HL-60/S4 treated with retinoic acid at 250 ng/mL for 4 days and 3 days (cell line): ENCODE results near the gene CERS1.

Experiments used
- in situ Hi-C: fragments of 300-500 bp; cut with MboI; formaldehyde crosslinking; loops from 2 replicates; pipeline ENCODE4 v1.7.0; 2022; ENCODE audit warnings: low sequenced_read_pairs

CERS1 gene

GRCh38 chr19:18876865-18877264, 19.1 kb downstream of the CERS1 start:
- in situ Hi-C loops, result no loop called here

- in situ Hi-C loops, result no loop called here
These were observed 20.2 kb downstream of the CERS1 start for GRCh38 chr19:18875726-18876125.

GRCh38 chr19:18871543-18871942, 24.4 kb downstream of the CERS1 start:
- in situ Hi-C loops, result no loop called here

DNA sequence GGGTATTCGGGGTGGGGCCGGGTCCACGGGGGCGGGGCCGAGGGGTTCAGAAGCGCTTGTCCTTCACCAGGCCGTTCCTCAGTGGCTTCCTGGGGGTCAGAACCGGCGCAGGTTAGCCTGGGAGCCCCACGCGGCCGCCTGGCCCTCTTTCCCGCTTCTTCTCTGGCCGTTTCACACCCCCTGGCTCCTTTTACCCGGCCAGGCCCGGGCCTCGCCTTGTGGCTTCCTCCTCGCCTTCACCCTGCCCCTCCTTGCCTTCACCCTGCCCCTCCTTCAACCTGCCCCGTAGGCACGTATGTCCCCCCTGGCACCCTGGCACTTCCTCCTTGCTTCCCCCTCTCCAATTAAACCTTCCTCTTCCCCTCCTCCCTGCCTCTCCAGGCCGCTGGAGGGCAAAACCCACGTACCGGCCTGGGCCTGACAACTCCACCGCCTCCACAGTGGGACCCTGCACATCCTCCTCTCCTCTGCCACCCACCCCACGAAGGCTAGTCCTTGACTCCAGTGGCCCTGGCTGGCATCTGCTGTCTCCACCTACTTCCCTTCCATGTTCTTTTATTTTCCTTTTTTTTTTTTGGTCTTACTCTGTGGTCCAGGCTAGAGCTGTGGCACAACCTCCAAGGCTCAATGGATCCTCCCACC, 25.3 kb downstream of the CERS1 start:
- in situ Hi-C loops, result no loop called here

DNA sequence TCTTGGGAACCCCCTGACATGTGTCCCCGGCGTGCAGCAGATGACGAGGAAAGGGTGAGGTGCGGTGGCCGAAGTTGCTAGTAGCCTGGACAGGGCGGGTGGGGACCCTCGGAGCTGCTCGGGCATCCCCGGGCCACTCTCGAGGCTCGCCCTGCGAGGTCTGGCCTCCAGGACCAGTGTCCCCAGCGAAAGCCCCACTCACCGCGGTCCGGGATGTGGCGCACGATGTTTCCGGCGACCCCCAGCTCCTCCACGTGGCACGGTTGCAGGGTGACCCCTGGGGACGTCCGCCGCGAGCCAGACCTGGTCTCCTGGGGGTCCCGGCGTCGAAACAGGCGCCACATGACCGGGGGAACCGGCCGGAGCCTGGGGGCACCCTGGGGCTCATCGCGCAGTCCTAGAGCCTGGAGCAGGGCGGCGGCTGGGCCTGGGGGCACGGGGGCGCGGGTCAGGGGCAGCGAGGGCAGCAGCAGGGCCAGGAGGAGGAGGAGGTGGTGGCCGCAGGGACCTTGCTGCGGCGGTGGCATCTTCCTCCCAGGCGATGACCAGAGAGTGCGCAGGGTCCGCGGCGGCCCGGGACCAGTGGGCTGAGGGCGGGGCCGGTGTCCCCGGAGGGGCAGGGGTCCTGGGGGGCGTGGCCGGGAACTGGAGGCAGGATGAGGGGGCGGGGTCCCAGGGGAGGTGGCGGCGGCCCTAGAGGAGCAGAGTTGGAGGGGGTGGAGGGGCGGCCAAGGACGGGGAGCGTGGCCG, 26.0 kb downstream of the CERS1 start:
- in situ Hi-C loops, result no loop called here

DNA sequence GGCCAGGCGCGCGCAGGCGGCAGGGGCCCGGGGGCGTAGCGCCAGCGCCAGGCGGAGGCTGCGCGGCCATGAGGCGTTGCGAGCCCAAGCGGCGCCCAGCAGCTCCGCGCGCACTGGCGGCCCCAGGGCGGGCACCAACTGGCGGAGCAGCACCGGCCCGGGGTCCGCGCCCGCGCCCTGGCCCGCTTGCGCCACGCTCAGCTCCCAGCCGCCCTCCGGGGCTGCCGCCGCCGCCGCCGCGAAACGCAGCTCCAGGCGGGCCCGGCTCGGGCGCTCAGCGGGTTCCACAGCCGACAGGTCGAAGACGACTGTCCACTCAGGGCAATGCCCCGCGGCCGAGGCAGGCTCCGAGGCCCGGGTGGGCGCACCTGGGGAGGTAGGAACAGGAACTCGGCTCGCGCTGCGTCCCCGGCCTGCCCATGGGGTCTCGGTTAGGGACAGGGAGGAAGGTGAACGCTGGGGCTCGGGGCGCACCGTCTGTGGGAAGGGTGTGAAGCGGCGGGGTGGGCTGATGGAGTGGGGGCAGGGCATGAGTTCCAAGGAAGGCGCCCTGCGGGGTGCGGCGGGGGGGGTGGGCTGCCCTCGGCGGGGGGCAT, 26.8 kb downstream of the CERS1 start:
- in situ Hi-C loops, result no loop called here

- in situ Hi-C loops, result no loop called here
These were observed 27.5 kb downstream of the CERS1 start for GRCh38 chr19:18868380-18869022.

DNA sequence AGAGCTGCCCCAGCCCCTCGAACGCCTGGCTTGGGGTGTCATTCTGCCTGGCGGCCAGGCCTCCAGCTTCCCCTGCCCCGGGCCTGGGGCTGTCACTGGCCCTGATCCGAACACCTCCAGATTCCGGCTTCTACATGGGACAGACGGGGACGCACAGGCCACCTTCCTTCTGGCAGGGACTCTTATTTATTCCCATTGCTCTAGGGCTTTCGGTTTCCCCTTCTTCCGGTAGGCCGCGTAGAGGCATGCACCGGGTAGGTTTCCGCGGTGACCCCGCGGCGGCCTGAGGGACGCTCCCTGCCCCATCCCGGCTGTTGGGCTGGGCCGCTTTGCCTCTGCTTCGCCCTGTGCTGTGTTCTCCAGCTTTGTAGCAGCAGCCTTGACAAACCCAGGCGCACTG, 28.2 kb downstream of the CERS1 start:
- in situ Hi-C loops, result no loop called here

DNA sequence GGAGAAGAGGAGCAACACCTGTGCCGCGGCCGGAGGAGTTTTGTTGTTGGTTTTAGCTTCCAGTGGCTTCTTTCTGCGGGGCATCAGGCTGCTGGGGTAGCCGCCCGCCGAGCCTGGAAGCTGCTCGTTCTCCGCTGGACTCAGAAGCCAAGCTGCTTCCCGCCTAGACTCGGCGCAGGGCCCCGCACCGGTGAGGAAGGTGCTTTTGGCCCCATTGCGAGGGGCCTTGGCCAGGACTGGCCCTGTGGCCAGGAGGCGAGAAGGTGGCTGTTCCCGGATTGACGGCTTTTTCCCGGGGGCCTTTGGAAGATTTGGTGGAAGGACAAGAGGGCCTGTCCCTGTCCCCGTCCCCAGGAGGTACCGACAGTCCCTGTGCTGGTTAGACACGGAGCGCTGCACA, 28.8 kb downstream of the CERS1 start:
- in situ Hi-C loops, result no loop called here

DNA sequence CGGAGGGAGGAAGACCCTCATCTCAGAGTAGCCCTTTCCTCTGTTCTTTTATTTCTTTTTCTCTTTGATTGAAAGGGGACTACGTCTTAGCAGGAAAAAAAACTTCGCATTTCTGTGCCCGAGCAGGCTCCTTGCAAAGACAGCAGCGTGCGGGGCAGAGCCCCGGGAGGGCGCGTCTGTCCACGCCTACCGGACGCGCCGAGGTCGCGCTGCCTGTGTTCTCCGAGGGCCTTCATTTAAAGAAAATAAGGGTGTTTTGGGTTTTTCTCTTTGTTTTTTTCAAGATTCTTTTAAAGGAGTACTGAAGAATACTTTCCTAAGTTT, 29.2 kb downstream of the CERS1 start:
- in situ Hi-C loops, result no loop called here

GRCh38 chr19:18865973-18866799, 29.8 kb downstream of the CERS1 start:
- in situ Hi-C loops, result no loop called here

DNA sequence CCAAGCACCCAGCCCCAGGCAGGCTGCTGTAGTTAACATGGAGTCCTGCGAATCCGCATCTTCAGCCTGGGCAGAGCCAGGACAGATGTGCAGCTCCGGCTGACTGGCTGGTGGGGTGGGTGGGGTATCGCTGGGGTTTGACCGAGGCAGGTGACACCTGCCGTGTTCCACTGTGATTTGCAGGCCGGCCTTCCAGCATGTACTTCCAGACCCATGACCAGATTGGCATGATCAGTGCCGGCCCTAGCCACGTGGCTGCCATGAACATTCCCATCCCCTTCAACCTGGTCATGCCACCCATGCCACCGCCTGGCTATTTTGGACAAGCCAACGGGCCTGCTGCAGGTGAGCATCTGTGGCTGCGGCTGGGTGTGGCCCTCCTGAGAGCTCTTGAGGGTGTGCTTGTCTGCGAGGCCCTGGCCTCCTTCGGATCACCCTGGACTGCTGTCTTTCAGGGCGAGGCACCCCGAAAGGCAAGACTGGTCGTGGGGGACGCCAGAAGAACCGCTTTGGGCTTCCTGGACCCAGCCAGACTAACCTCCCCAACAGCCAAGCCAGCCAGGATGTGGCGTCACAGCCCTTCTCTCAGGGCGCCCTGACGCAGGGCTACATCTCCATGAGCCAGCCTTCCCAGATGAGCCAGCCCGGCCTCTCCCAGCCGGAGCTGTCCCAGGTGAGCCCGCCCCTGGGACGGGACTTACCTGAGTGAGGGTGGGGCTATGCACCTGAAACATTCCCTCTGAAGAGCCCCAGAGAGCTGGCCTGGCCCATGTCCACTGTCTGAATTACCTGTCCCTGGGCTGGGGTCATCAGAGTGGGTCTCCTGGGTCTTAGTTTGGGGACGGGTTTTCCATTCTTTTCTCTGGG, 30.6 kb downstream of the CERS1 start:
- in situ Hi-C loops, result no loop called here

DNA sequence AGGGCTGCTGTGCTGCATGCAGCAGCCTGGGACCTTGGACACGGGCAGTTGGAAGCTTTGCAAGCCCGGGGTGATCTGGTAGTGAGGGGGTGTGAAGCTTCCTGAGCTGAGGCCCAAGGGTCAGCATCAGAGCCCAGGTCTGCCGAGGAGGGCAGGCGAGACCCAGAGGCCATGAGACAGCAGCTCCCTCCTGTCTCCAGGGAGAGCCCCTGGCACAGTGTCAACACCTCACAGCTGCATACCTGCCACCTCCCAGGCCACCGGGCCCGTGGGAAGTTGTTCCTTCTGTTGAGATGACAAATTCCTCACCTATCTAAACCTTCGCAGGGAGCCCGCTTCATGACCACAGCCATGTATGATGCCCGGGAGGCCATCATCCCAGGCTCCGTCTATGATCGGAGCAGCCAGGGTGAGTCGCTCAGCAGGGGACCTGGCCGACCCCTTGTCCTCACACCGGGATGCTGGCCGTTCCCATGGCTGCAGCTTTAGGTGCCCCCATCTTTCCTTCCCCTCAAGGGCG, 32.1 kb downstream of the CERS1 start:
- in situ Hi-C loops, result no loop called here

DNA sequence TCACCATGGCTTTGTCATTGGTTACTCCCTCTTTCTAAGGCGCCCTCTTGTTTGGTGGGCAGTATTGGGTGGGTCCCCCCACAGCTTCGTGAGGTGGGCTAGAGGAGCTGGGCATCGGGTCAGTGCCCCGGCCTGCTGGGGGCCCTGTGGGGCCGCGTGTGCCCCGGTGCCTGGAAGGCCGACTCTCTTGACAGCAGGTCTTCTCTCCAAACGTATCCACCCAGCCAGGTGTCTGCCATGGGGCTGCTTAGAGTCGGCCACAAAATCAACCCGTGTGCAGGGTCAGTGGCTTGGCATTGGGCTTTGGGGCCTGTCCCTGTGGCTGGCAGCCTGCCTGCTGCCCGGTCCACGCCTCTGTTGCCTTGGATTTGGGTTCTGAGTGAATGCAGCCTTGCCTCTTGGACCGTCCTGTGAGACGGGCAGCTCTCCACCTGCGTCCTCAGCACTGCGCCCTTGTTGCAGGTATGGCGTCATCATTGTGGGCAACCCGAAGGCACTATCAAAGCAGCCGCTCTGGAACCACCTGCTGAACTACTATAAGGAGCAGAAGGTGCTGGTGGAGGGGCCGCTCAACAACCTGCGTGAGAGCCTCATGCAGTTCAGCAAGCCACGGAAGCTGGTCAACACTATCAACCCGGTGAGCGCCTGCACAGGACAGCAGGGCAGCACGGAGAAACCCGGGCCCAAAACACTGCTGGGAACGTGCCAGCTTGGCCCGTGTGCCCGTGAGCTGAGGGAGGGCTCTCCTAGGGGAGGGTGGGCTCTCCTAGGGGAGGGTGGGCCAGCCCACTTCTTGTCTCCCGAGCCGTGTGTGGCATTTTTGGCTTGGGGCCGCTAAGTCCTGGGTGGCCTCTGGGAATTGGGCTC, 32.7 kb downstream of the CERS1 start:
- in situ Hi-C loops, result no loop called here

DNA sequence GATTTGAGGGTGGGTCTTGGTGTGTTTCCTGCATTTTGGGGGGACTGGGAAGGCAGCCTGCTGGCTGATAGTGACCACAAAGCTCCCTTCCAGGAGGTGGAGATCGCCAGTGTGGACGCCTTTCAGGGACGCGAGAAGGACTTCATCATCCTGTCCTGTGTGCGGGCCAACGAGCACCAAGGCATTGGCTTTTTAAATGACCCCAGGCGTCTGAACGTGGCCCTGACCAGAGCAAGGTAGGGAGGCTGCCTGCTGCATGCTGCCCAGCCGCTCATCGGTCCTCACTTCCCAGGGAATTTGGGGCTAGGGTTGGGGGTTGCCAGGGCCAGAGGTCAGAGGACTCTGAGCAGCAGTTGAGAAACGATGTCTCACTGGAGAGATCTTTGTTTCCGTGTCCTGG, 34.0 kb downstream of the CERS1 start:
- in situ Hi-C loops, result no loop called here

- in situ Hi-C loops, result no loop called here
These were observed 34.7 kb downstream of the CERS1 start for GRCh38 chr19:18861235-18861634.

- in situ Hi-C loops, result no loop called here
These were observed 35.2 kb downstream of the CERS1 start for GRCh38 chr19:18860725-18861124.

- in situ Hi-C loops, result no loop called here
These were observed 35.7 kb downstream of the CERS1 start for GRCh38 chr19:18860302-18860700.
